Trophoblast cell (in vitro differentiated cells and primary cell): ENCODE results near the gene CRAT.

ENCODE experiments used
- DNase-seq, 2 donors: peaks; one replicate each; pipeline ENCODE4 v3.0.0-alpha.2; 2016
- H2AFZ ChIP-seq: 2 replicates; pipeline ENCODE4 v1.6.1; 2013; ENCODE audit warnings: low read length, moderate library complexity, mild to moderate bottlenecking; ENCODE audit not compliant: insufficient read depth, poor library complexity
- H2AK5ac ChIP-seq: 2 replicates; pipeline ENCODE4 v1.6.1; 2013; ENCODE audit warnings: mild to moderate bottlenecking, low read length
- H2BK120ac ChIP-seq: 2 replicates; pipeline ENCODE4 v1.6.1; 2013; ENCODE audit warnings: low read length, mild to moderate bottlenecking, moderate library complexity; ENCODE audit not compliant: insufficient read depth, poor library complexity
- H2BK12ac ChIP-seq: 2 replicates; pipeline ENCODE4 v1.6.1; 2013; ENCODE audit warnings: mild to moderate bottlenecking, low read length, moderate library complexity
- H2BK5ac ChIP-seq: 2 replicates; pipeline ENCODE4 v1.6.1; 2013; ENCODE audit warnings: low read length, low read depth, moderate library complexity, mild to moderate bottlenecking; ENCODE audit not compliant: poor library complexity
- H3K14ac ChIP-seq: 2 replicates; pipeline ENCODE4 v1.6.1; 2013; ENCODE audit warnings: mild to moderate bottlenecking, low read length
- H3K18ac ChIP-seq: 2 replicates; pipeline ENCODE4 v1.6.1; 2013; ENCODE audit warnings: mild to moderate bottlenecking, low read length
- H3K23ac ChIP-seq: 2 replicates; pipeline ENCODE4 v1.6.1; 2013; ENCODE audit warnings: low read length
- H3K27ac ChIP-seq: 2 replicates; pipeline ENCODE4 v1.5.1; 2013; ENCODE audit warnings: low read depth, mild to moderate bottlenecking, inconsistent platforms, low read length, moderate library complexity
- H3K27me3 ChIP-seq: 2 replicates; pipeline ENCODE4 v1.6.1; 2013; ENCODE audit warnings: inconsistent platforms, mild to moderate bottlenecking, low read length, moderate library complexity; ENCODE audit not compliant: insufficient read depth
- H3K36me3 ChIP-seq, 2 experiments: 1 replicate in 1 of 2; 2 replicates in 1 of 2; pipeline ENCODE4 v1.6.1; 2013; ENCODE audit warnings: low read length in 2 of 2, mild to moderate bottlenecking in 2 of 2, moderate library complexity in 1 of 2; ENCODE audit not compliant: insufficient read depth in 2 of 2, control insufficient read depth in 1 of 2
- H3K4ac ChIP-seq: 2 replicates; pipeline ENCODE4 v1.6.1; 2013; ENCODE audit warnings: low read depth, mild to moderate bottlenecking, low read length, moderate library complexity
- H3K4me1 ChIP-seq, 2 experiments: 1 replicate in 1 of 2; 2 replicates in 1 of 2; pipeline ENCODE4 v1.6.1; 2013; ENCODE audit warnings: low read length in 2 of 2, mild to moderate bottlenecking in 2 of 2, moderate library complexity in 1 of 2; ENCODE audit not compliant: insufficient read depth in 2 of 2, control insufficient read depth in 1 of 2
- H3K4me2 ChIP-seq: 2 replicates; pipeline ENCODE4 v1.6.1; 2013; ENCODE audit warnings: inconsistent platforms, mild to moderate bottlenecking, low read length, moderate library complexity
- H3K4me3 ChIP-seq: 2 replicates; pipeline ENCODE4 v1.5.1; 2013; ENCODE audit warnings: mild to moderate bottlenecking, low read depth, low read length, inconsistent platforms
- H3K79me1 ChIP-seq: one replicate; pipeline ENCODE4 v1.6.1; 2013; ENCODE audit warnings: low read length
- H3K79me2 ChIP-seq: 2 replicates; pipeline ENCODE4 v1.6.1; 2013; ENCODE audit warnings: low read length, mild to moderate bottlenecking; ENCODE audit not compliant: control insufficient read depth, insufficient read depth, poor library complexity
- H3K9ac ChIP-seq: 2 replicates; pipeline ENCODE4 v1.6.1; 2013; ENCODE audit warnings: mild to moderate bottlenecking, low read length
- H3K9me3 ChIP-seq: 2 replicates; pipeline ENCODE4 v1.6.1; 2013; ENCODE audit warnings: low read depth, mild to moderate bottlenecking, control low read depth, inconsistent platforms, low read length; ENCODE audit not compliant: insufficient read depth
- H4K12ac ChIP-seq: 2 replicates; pipeline ENCODE4 v1.6.1; 2013; ENCODE audit warnings: low read depth, mild to moderate bottlenecking, low read length, moderate library complexity
- H4K8ac ChIP-seq: 2 replicates; pipeline ENCODE4 v1.6.1; 2013; ENCODE audit warnings: low read depth, mild to moderate bottlenecking, low read length, moderate library complexity
- H4K91ac ChIP-seq: one replicate; pipeline ENCODE4 v1.6.1; 2013; ENCODE audit warnings: low read depth, mild to moderate bottlenecking, low read length, moderate library complexity
- WGBS: extraction: QIAGEN DNeasy Blood & Tissue Kit; methylation state at CpG from one replicate; pipeline ENCODE4 v1.1.7; 2013; ENCODE audit warnings: missing lambda C conversion rate; ENCODE audit not compliant: insufficient read length, insufficient coverage; ENCODE audit errors: extremely low coverage; 5-methylcytosine and 5-hydroxymethylcytosine counted together

The CRAT gene

DNA sequence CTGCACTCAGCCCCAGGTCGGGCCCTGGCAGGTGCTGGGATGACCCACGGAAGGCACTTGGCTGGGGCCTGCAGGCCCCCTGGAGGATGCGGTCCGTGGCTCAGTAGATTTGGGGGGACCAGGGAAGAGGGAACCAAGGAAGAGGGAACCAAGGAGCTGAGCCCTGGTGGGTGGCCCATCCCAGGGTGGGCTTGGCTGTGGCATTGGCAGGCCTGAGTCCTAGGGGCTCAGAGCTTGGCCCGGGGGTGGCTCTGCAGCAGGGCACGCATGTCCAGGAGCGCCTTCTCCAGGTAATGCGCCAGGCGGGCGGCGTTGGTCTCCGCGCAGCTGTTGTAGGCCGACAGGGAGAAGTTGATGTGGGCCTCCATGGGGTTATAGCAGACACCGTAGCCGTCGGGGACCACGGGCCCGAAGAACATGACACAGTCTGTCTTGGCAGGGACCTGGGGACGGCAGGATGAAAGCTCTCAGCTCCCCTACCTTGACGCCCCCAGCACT, 15.4 kb downstream of the CRAT start:
- Histone ChIP-seq H3K18ac (no peak overlapping the region), H3K4me3 (no peak overlapping the region), H2AK5ac (no peak overlapping the region), H3K4me1 (no peaks in the 10 kb centered on the region), H3K23ac (no peak overlapping the region), H2BK5ac (no peak overlapping the region), H3K27ac (no peak overlapping the region), H3K9ac (no peak overlapping the region), H3K79me1 (no peaks in the 10 kb centered on the region), H3K36me3 (peaks cover 10 to 11% of the 10 kb centered on the region in 2 experiments), H3K79me2 (no peaks in the 10 kb centered on the region), H4K8ac (no peak overlapping the region), H3K9me3 (no peaks in the 10 kb centered on the region), H4K91ac (no peak overlapping the region), H2AFZ (no peak overlapping the region), H3K27me3 (no peaks in the 10 kb centered on the region), H4K12ac (no peak overlapping the region), H3K14ac (no peak overlapping the region), H2BK12ac (no peak overlapping the region), H2BK120ac (no peak overlapping the region), H3K4me2 (no peak overlapping the region), H3K4ac (no peak overlapping the region)
- no CpG with 5 or more reads among the region's 21 CpGs for WGBS
- no peak for DNase-seq

DNA sequence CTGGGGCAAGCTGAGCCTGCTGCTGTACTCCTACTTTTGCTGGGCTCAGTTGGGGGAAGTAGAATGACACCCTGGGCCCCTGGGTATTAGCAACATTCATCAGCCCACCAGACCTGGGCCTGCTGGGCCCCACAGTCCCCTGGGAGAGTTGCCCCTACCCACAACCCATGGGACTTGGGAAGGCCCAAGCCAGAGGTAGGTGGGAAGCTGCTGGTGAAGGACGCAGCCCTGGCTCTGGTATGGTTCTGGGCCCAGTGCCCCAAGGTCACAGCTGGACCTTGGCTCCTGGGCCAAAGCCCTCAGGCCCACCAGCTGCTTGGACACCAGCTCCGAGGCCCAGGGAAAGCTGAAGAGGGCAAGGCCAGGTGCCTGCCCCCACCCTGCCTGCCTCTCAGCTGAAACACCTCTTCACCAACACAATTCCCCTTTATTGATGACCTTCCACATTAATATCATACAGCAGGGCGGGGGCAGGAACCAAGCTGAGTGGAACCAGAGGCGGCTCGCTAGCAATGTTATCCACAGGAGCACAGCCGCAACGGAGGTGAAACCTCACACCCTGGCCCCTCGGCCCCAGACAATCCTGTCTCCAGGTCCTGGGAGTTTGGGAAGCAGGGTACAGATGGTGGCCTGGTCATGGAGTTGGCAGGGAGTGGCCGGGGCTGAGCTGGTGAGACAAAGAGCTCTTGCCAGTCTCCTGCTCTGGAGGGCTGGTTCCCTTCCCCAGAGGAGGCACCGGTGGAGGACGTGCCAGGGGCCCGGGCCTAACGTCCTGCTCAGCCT, 16.0 kb downstream of the CRAT start:
- H2AFZ ChIP-seq = no peak overlapping the region
- no peak overlapping the region for H3K23ac ChIP-seq
- H3K9me3 ChIP-seq = no peaks in the 10 kb centered on the region
- H3K4me1 ChIP-seq = no peaks in the 10 kb centered on the region
- H3K14ac ChIP-seq = no peak overlapping the region
- H2AK5ac ChIP-seq = no peak overlapping the region
- H3K79me2 ChIP-seq = no peaks in the 10 kb centered on the region
- H3K36me3 ChIP-seq = peaks cover 12 to 15% of the 10 kb centered on the region in 2 experiments
- no peak for DNase-seq
- H2BK120ac ChIP-seq = no peak overlapping the region
- no peak overlapping the region for H4K12ac ChIP-seq
- no peak overlapping the region for H3K18ac ChIP-seq
- H2BK12ac ChIP-seq = no peak overlapping the region
- H3K27ac ChIP-seq = no peak overlapping the region
- no peak overlapping the region for H2BK5ac ChIP-seq
- WGBS = no CpG with 5 or more reads among the region's 13 CpGs
- H3K4ac ChIP-seq = no peak overlapping the region
- no peak overlapping the region for H4K8ac ChIP-seq
- H3K4me3 ChIP-seq = no peak overlapping the region
- no peak overlapping the region for H3K4me2 ChIP-seq
- no peak overlapping the region for H3K9ac ChIP-seq
- H4K91ac ChIP-seq = no peak overlapping the region
- no peaks in the 10 kb centered on the region for H3K27me3 ChIP-seq
- no peaks in the 10 kb centered on the region for H3K79me1 ChIP-seq

DNA sequence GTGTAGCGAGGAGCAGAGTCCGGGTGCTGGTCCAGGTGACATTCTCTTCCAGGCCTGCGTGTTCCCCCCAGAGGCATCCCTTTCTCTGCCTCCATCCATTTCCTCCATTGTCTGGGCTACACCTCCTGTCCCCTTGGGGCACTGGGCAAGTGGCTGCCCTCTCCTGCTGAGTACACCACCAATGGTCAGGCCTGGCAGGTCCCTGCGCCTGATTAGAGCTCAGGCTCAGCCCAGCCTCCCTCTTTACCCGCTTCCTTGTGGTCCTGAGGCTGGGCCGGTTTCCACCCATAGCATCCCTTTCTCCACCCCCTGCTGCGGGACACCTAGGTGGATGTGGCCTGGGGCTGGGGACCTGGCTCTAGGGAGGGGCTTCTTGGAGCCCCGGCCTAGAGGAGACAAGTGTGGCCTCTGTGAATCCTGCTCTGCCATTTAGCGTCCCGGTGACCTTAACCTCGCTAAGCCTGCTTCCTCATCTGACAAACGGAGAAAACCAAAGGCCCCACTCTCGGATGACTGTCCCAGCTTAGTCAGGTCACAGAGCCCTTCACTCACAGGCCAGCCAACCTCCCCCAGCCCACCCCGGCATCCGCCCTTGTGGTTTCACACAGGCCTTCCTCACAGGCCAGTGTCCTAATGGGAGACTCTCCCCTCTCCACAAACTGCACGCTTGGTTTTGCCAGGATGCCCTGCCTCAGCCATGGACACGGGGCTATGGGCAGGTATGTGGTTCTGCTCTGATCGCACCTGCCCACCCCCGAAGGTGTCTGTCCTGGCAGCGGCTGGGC, 16.8 kb downstream of the CRAT start:
- Histone ChIP-seq H3K27ac (no peak overlapping the region), H3K4ac (no peak overlapping the region), H3K36me3 (peaks cover 20 to 22% of the 10 kb centered on the region in 2 experiments), H3K18ac (no peak overlapping the region), H4K12ac (no peak overlapping the region), H3K14ac (no peak overlapping the region), H2BK5ac (no peak overlapping the region), H3K23ac (no peak overlapping the region), H4K8ac (no peak overlapping the region), H3K9ac (no peak overlapping the region), H2BK120ac (no peak overlapping the region), H3K9me3 (no peaks in the 10 kb centered on the region), H3K4me3 (no peak overlapping the region), H2AFZ (no peak overlapping the region), H4K91ac (no peak overlapping the region), H3K27me3 (no peaks in the 10 kb centered on the region), H3K4me2 (no peak overlapping the region), H2AK5ac (no peak overlapping the region), H2BK12ac (no peak overlapping the region), H3K79me1 (no peaks in the 10 kb centered on the region), H3K79me2 (no peaks in the 10 kb centered on the region), H3K4me1 (no peaks in the 10 kb centered on the region)
- DNase-seq = no peak
- WGBS = no CpG with 5 or more reads among the region's 20 CpGs

DNA sequence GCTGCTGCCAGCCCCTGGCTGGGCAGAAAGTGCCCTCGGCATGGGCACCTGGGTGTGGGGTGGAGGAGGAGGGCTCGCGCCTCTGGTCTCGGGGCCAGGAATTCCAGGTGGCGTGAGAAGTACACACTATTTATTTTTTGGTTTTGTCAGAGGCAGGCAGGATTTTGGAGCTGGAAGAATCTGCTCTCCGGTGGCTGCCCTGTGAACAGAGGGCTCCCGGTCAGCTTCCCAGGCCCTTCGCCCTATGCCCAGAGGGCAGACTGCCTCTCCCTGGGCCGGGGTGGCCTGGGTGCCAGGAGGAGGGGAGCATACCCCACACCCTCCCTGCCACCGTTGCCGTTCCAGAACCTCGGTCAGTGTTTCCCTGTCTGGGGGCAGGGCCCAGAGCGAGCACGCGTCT, 21.3 kb downstream of the CRAT start:
- DNase-seq = no peak
- H2AK5ac ChIP-seq = no peak overlapping the region
- no peaks in the 10 kb centered on the region for H3K4me1 ChIP-seq
- H3K27ac ChIP-seq = no peak overlapping the region
- no peak overlapping the region for H2BK12ac ChIP-seq
- no peak overlapping the region for H3K9ac ChIP-seq
- no peak overlapping the region for H4K91ac ChIP-seq
- H3K14ac ChIP-seq = no peak overlapping the region
- peaks cover 51 to 53% of the 10 kb centered on the region in 2 experiments for H3K36me3 ChIP-seq
- no peak overlapping the region for H3K4ac ChIP-seq
- no peak overlapping the region for H2BK120ac ChIP-seq
- H3K18ac ChIP-seq = no peak overlapping the region
- H3K79me1 ChIP-seq = no peaks in the 10 kb centered on the region
- H3K23ac ChIP-seq = no peak overlapping the region
- no peak overlapping the region for H4K12ac ChIP-seq
- no peak overlapping the region for H4K8ac ChIP-seq
- no peak overlapping the region for H3K4me2 ChIP-seq
- H3K9me3 ChIP-seq = no peaks in the 10 kb centered on the region
- no peak overlapping the region for H2BK5ac ChIP-seq
- no CpG with 5 or more reads among the region's 15 CpGs for WGBS
- H2AFZ ChIP-seq = no peak overlapping the region
- H3K79me2 ChIP-seq = no peaks in the 10 kb centered on the region
- no peak overlapping the region for H3K4me3 ChIP-seq
- no peaks in the 10 kb centered on the region for H3K27me3 ChIP-seq
